Measurements from ENCODE around the gene SCO2.
A peak's percentile ranks its signal among the peaks of the same experiment; 100 is the strongest.
"Not testable (repeated sequence)": the region's sequence is repeated elsewhere in the genome, so short reads cannot be mapped to it uniquely, and the experiment has no call there.

Gene SCO2

DNA sequence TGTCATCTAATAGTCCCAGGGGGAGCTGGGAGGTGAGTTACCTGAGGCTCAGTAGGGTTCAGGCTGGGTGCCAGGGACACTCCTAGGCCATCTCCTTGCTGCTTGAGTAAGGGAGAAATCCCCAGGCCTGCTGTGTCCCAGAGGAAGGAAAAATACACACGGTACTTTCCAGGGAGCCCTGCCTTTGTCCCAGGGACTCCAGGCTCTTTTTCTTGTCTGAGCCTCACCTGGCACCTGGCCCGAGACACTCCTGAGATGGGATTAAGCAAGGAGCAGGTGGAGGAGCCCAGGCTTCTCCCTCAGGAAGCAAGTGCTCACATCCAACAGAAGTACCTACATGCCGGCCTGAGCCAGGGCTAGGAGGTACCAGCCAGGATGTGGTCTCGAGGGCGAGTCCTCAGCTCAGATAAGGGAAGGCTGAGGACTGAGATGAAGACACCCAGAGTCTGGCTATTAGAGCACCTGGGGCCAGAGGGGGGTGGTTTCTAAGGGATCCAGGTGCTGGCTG lies 19.4 kb upstream of the SCO2 start:
- no peak for TF ChIP-seq CTCF (IDR thresholded peaks at IDR 0.05; ENCODE audit: low read depth, low read length)
- DNase-seq (ENCODE audit: extremely low read depth, low read depth) = no peak

DNA sequence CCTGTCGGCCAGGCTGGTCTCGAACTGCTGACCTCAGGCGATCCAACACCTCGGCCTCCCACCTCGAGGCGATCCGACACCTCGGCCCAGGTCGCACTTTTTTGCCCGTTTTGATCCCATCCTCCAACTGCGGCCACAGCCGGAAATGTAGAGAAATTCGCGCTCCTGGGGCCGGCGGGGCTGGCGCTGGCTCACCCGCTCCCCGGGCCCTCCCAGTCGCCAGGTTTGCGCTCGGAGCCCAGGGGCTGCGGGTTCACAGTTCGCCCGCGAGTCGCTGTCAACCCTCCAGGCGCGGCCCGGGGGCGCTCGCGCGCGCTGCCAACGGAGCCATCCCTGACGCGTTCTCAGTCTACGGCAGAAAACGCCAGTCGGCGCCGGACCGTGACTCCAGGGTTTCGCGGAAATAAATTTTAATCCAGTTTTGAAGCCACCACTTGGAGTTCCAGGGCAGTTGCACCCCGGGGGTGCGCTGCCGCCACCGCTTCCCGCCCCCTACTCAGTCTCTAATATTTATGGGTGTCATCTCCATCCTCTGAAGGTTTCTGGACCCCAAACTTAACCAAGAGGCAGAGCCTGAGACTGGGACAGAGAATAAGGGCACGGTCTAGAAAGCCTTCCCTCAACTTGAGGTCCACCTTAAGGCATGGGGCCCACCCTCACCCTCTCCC lies 18.8 kb upstream of the SCO2 start:
- no peak for DNase-seq (ENCODE audit: extremely low read depth, low read depth)
- TF ChIP-seq CTCF (IDR thresholded peaks at IDR 0.05; ENCODE audit: low read depth, low read length) = peak; percentile 54

- no peak for DNase-seq (ENCODE audit: extremely low read depth, low read depth)
These were observed 17.1 kb upstream of the SCO2 start for GRCh38 chr22:50542416-50542927.

DNA sequence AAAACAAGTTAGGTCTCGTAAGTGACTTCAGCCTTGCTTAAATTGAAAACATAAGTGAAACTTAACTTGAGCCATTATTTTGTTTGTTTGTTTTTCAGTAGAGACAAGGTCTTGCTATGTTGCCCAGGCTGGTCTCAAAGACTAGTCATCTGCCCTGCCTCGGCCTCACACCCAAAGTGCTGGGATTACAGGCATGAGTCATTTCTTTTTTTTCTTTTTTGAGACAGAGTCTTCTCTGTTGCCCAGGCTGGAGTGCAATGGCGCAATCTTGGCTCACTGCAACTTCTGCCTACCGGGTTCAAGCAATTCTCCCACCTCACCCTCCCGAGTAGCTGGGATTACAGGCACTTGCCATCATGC lies 16.2 kb upstream of the SCO2 start:
- DNase-seq (ENCODE audit: extremely low read depth, low read depth) = peak; percentile 94

More at GRCh38 chr22:50542416-50542927, 17.1 kb upstream of the SCO2 start:
- TF ChIP-seq CTCF (IDR thresholded peaks at IDR 0.05; ENCODE audit: low read depth, low read length) = no peak

GRCh38 chr22:50540381-50540780 lies 15.0 kb upstream of the SCO2 start:
- no peak for DNase-seq (ENCODE audit: extremely low read depth, low read depth)
- TF ChIP-seq CTCF (IDR thresholded peaks at IDR 0.05; ENCODE audit: low read depth, low read length) = no peak

DNA sequence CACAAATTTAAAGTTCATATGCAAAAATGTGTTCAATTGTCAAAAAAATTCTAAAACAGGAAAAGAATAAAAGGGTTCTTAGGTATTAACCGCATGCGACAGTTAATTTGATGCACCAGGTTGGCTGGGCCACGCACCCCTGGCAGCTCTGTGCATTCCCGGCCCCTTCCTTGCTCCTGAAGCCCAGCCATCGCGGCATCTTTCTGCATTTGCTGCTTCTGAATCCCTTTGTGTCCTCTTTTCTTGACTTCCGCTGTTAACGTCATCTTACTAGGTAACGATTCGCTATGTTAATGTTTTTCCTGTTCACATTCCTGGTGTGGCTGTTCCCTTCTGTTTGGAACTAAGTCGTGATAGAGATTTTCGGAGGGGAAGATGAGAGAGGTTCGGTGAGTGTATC lies 12.4 kb upstream of the SCO2 start:
- DNase-seq (ENCODE audit: extremely low read depth, low read depth) = no peak
- no peak for TF ChIP-seq CTCF (IDR thresholded peaks at IDR 0.05; ENCODE audit: low read depth, low read length)

GRCh38 chr22:50536226-50536625 lies 10.8 kb upstream of the SCO2 start:
- TF ChIP-seq CTCF (IDR thresholded peaks at IDR 0.05; ENCODE audit: low read depth, low read length) = no peak
- DNase-seq (ENCODE audit: extremely low read depth, low read depth) = no peak

- no peak for TF ChIP-seq CTCF (IDR thresholded peaks at IDR 0.05; ENCODE audit: low read depth, low read length)
- no peak for DNase-seq (ENCODE audit: extremely low read depth, low read depth)
These were observed 9.7 kb upstream of the SCO2 start for GRCh38 chr22:50535113-50535512.

- DNase-seq (ENCODE audit: extremely low read depth, low read depth) = not testable (repeated sequence)
These were observed 8.7 kb upstream of the SCO2 start for GRCh38 chr22:50533856-50534711.

Measured in AG09319 (cell line).